Fibroblast of peridontal ligament (primary cell): ENCODE results near the gene LUZP2.

ENCODE experiments used
- DNase-seq: peaks from one replicate; pipeline ENCODE4 v3.0.0-alpha.2; 2010; ENCODE audit errors: extremely low read depth

LUZP2 gene

GRCh38 chr11:24496736-24497725 is at the start of gene LUZP2:
Gene LUZP2, plus strand, starts transcription at chr11:24497053.
- DNase-seq: no peak

- no peak for DNase-seq
Measured at GRCh38 chr11:24453129-24453718, 43.6 kb upstream of the LUZP2 start.

- no peak for DNase-seq
Measured at GRCh38 chr11:24457985-24458384, 38.9 kb upstream of the LUZP2 start.

GRCh38 chr11:24470431-24470830 is 26.4 kb upstream of the LUZP2 start:
- no peak for DNase-seq

GRCh38 chr11:24471084-24471483 is 25.8 kb upstream of the LUZP2 start:
- no peak for DNase-seq

- DNase-seq: no peak
Measured at GRCh38 chr11:24478718-24479117, 18.1 kb upstream of the LUZP2 start.

GRCh38 chr11:24489477-24489876 is 7.4 kb upstream of the LUZP2 start:
- no peak for DNase-seq

- peak; percentile 12 for DNase-seq
Measured at GRCh38 chr11:24496386-24496735, 492 bp upstream of the LUZP2 start.

- DNase-seq: no peak
Measured at GRCh38 chr11:24497831-24498230, 978 bp downstream of the LUZP2 start.

GRCh38 chr11:24502425-24502824 is 5.6 kb downstream of the LUZP2 start:
- DNase-seq: no peak

- DNase-seq: peak; percentile 35
Measured at GRCh38 chr11:24509114-24509513, 12.3 kb downstream of the LUZP2 start.

- no peak for DNase-seq
Measured at GRCh38 chr11:24511511-24511910, 14.7 kb downstream of the LUZP2 start.

GRCh38 chr11:24513479-24514218 is 16.8 kb downstream of the LUZP2 start:
- DNase-seq: no peak

- DNase-seq: no peak
Measured at GRCh38 chr11:24514219-24514594, 17.4 kb downstream of the LUZP2 start.

- no peak for DNase-seq
Measured at GRCh38 chr11:24515632-24516031, 18.8 kb downstream of the LUZP2 start.

- DNase-seq: no peak
Measured at GRCh38 chr11:24516638-24517037, 19.8 kb downstream of the LUZP2 start.

GRCh38 chr11:24521601-24522000 is 24.7 kb downstream of the LUZP2 start:
- DNase-seq: peak; percentile 77

GRCh38 chr11:24524156-24524555 is 27.3 kb downstream of the LUZP2 start:
- DNase-seq: no peak

GRCh38 chr11:24531528-24531927 is 34.7 kb downstream of the LUZP2 start:
- DNase-seq: peak; percentile 63

- no peak for DNase-seq
Measured at GRCh38 chr11:24543771-24544170, 46.9 kb downstream of the LUZP2 start.

GRCh38 chr11:24556693-24557092 is 59.8 kb downstream of the LUZP2 start:
- DNase-seq: no peak

- no peak for DNase-seq
Measured at GRCh38 chr11:24559315-24559714, 62.5 kb downstream of the LUZP2 start.

GRCh38 chr11:24560324-24560723 is 63.5 kb downstream of the LUZP2 start:
- no peak for DNase-seq
